GM12878 (cell line): ENCODE results near the gene PLEKHM2. TPM values are rescaled to one million over a fixed set of nuclear protein-coding genes. Genes with fewer than 3 reads are reported as not detected.

Experiments
- ATAC-seq: fragments of 200-7000 bp; cut with Tn5 transposase; 3 replicates; pipeline ENCODE4 v1.9.1; 2020; ENCODE audit warnings: mild to moderate bottlenecking, moderate library complexity
- BruUV-seq: library from RNA; stranded (reverse); fragments of 400-500 nt; replicated peaks from 2 replicates; lab custom pipeline; 2021; lab: Mats Ljungman, UMichigan
- CTCF ChIA-PET: fragments of 300-600 bp; sonication (Branson Sonifier 250); formaldehyde crosslinking; extraction: SDS; loops from one replicate; lab custom pipeline; 2021; ENCODE audit warnings: inconsistent platforms; lab: Yijun Ruan, JAX
- POLR2A ChIA-PET: fragments of 350-600 bp; formaldehyde crosslinking; extraction: SDS; loops from one replicate; lab custom pipeline; 2021; ENCODE audit warnings: inconsistent platforms; lab: Charles Lee
- RAD21 ChIA-PET: fragments of 300-600 bp; sonication (Branson Sonifier 250); formaldehyde crosslinking; loops from one replicate; lab custom pipeline; 2023; ENCODE audit warnings: antibody characterized with exemption; ENCODE audit not compliant: unreplicated experiment; lab: Charles Lee
- SMC1A ChIA-PET: fragments of 300-600 bp; sonication (Branson Sonifier 250); formaldehyde crosslinking; loops from one replicate; lab custom pipeline; 2023; ENCODE audit not compliant: unreplicated experiment, uncharacterized antibody; lab: Charles Lee
- DNase-seq: peaks from one replicate; pipeline ENCODE4 v3.0.0-alpha.2; 2011; ENCODE audit warnings: low read depth, low spot score
- FAIRE-seq: peaks from 3 replicates; lab custom pipeline; 2011; peaks lifted over from hg19 to GRCh38; lab: Jason Lieb, UNC
- H2AFZ ChIP-seq: 2 replicates; pipeline ENCODE4 v1.6.0; 2011; ENCODE audit warnings: low read depth, low read length, control low read depth; ENCODE audit not compliant: control insufficient read depth
- H3K27ac ChIP-seq: 2 replicates; pipeline ENCODE4 v1.5.1; 2011; ENCODE audit warnings: control low read depth; ENCODE audit not compliant: control insufficient read depth, insufficient read depth
- H3K27me3 ChIP-seq, 2 experiments: replicated peaks in 1 of 2; 2 replicates each; pipeline versions ENCODE4 v1.6.0 to v1.6.1; 2011; ENCODE audit warnings: low read length in 1 of 2; ENCODE audit not compliant: control insufficient read depth in 2 of 2, insufficient read depth in 2 of 2
- H3K36me3 ChIP-seq, 2 experiments: 2 replicates each; pipeline ENCODE4 v1.5.1; 2011; ENCODE audit warnings: low read length in 1 of 2; ENCODE audit not compliant: control insufficient read depth in 2 of 2, insufficient read depth in 2 of 2
- H3K4me1 ChIP-seq: 2 replicates; pipeline ENCODE4 v1.6.1; 2011; ENCODE audit warnings: mild to moderate bottlenecking, low read length, moderate library complexity, mixed read lengths; ENCODE audit not compliant: control insufficient read depth, insufficient read depth
- H3K4me2 ChIP-seq: 2 replicates; pipeline ENCODE4 v1.6.0; 2011; ENCODE audit warnings: control low read depth; ENCODE audit not compliant: control insufficient read depth, insufficient read depth
- H3K4me3 ChIP-seq: fragments of 200-600 bp; sonication (generic); 2 replicates; pipeline ENCODE4 v1.5.1; 2016
- H3K79me2 ChIP-seq: 2 replicates; pipeline ENCODE4 v1.6.0; 2011; ENCODE audit warnings: low read length; ENCODE audit not compliant: control insufficient read depth, insufficient read depth
- H3K9ac ChIP-seq: 2 replicates; pipeline ENCODE4 v1.8.0; 2011; ENCODE audit warnings: low read length, control low read depth, mixed read lengths; ENCODE audit not compliant: control insufficient read depth, insufficient read depth
- H3K9me3 ChIP-seq: replicated peaks from 3 replicates; pipeline ENCODE4 v1.5.1; 2011; ENCODE audit warnings: mild to moderate bottlenecking, low read length; ENCODE audit not compliant: control insufficient read depth, insufficient read depth
- H4K20me1 ChIP-seq: 2 replicates; pipeline ENCODE4 v1.6.0; 2011; ENCODE audit not compliant: control insufficient read depth, insufficient read depth
- ATF7 ChIP-seq: fragments of 450-650 bp; IDR thresholded peaks from 2 replicates; pipeline ENCODE4 v1.6.1; 2016; ENCODE audit warnings: low read depth, mild to moderate bottlenecking
- CBFB ChIP-seq: IDR thresholded peaks from 2 replicates; pipeline ENCODE4 v1.6.1; 2016; ENCODE audit warnings: antibody characterized with exemption, low read depth
- CBX3 ChIP-seq: fragments of 200-600 bp; sonication (generic); IDR thresholded peaks from 2 replicates; pipeline ENCODE4 v1.6.1; 2016; ENCODE audit warnings: low read depth, borderline replicate concordance
- CHD1 ChIP-seq: IDR thresholded peaks from 2 replicates; pipeline ENCODE4 v1.6.1; 2012; ENCODE audit warnings: low read depth, low read length, improper control_type of control experiment
- SRF ChIP-seq, 2 experiments: IDR thresholded peaks; 2 replicates each; pipeline ENCODE4 v1.6.1; 2011; ENCODE audit warnings: low read depth in 2 of 2, low read length in 2 of 2, mild to moderate bottlenecking in 1 of 2, moderate library complexity in 1 of 2
- WRNIP1 ChIP-seq: IDR thresholded peaks from 2 replicates; pipeline ENCODE4 v1.6.1; 2011; ENCODE audit warnings: low read depth, low read length, improper control_type of control experiment, borderline replicate concordance
- WGBS: methylation state at CpG from one replicate; pipeline ENCODE4 v1.1.6; 2016; ENCODE audit warnings: low lambda C conversion rate; ENCODE audit not compliant: insufficient replicate concordance, insufficient coverage; ENCODE audit errors: missing lambda C conversion rate; 5-methylcytosine and 5-hydroxymethylcytosine counted together
- in situ Hi-C: fragments of 300-500 bp; cut with MboI; formaldehyde crosslinking; loops from 9 replicates; pipeline ENCODE4 v1.14.3; 2018; ENCODE audit warnings: mixed read lengths
- intact Hi-C: fragments of 100-400 bp; cut with micrococcal nuclease; formaldehyde crosslinking; loops from one replicate; pipeline ENCODE4 v1.14.2; 2022; ENCODE audit not compliant: unreplicated experiment
- polyA plus RNA-seq, 11 experiments: library from polyadenylated mRNA; depleted of rRNA in 4 of 11; unstranded in 6 of 11; stranded (reverse) in 5 of 11; fragments of >200 nt; fragmentation: Nextera tagmentation in 4 of 11; fragmentation: Illumina TruSeq in 1 of 11; extraction: Ambion mirVana in 4 of 11; extraction: Trizol in 1 of 11; gene quantifications; 1 replicate in 1 of 11; 2 replicates in 10 of 11; pipeline versions ENCODE4 v1.2.1 to v1.2.3, GENCODE V29; 2011 to 2016; ENCODE audit warnings: inconsistent platforms in 2 of 11, missing spikeins in 2 of 11, low read depth in 1 of 11
- total RNA-seq, 4 experiments: library from RNA; depleted of rRNA in 3 of 4; stranded (reverse); fragments of >200 nt in 3 of 4; fragmentation: Illumina TruSeq in 1 of 4; extraction: Trizol in 1 of 4; gene quantifications; 2 replicates each; pipeline versions ENCODE4 v1.2.1 to v1.2.3, GENCODE V29; 2013 to 2021
- TF ChIP-seq, protein P1 (sequence below): fragments of 150-350 bp; IDR thresholded peaks from 2 replicates; pipeline ENCODE4 v1.6.1; 2014; ENCODE audit warnings: mild to moderate bottlenecking, low read depth, low read length
- TF ChIP-seq, protein P2 (sequence below): fragments of 450-650 bp; IDR thresholded peaks from 2 replicates; pipeline ENCODE4 v1.6.1; 2017; ENCODE audit warnings: mild to moderate bottlenecking
- TF ChIP-seq, protein P3 (sequence below): fragments of 450-650 bp; IDR thresholded peaks from 2 replicates; pipeline ENCODE4 v1.6.1; 2017; ENCODE audit warnings: low read depth, mild to moderate bottlenecking, moderate library complexity
- TF ChIP-seq, protein P4 (sequence below): IDR thresholded peaks from 2 replicates; pipeline ENCODE4 v1.6.1; 2011; ENCODE audit warnings: low read depth, low read length, improper control_type of control experiment, borderline replicate concordance

Gene PLEKHM2
- total and polyA plus RNA-seq, 10 of the 15 experiments (the other 5 are each of a cell fraction or from before 2014, with no cell fraction given): 0.37 to 55.2 (median 19.3) TPM

DNA sequence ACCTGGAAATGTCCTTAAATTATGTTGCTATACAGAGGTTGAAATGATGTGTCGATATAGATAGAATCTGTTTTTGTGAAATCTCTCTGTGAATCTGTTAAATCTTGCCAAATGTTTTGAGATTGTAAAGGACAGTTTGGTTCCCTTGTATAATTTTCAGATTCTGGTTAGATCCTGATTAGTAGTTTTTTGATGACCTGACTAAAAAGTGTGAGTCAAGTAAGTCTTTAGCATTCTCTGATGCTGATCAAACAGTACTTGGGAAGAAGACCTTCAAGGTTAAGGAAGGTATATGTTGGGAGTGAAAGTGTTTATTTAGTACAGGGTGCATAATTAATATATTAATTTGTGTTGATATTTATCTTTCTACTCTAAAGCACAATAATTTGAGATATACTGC is 34.2 kb upstream of the PLEKHM2 start:
- H3K9me3 ChIP-seq: no peaks in the 10 kb centered on the region
- WGBS: 95% methylated on average over 1 of the region's 1 CpG
- ChIA-PET SMC1A (interaction anchor here (0.8 kb wide), 1 partner anchor 47 kb away, joined by 3 read pairs; no protein-coding TSS in a partner anchor), RAD21 (no interaction called here), CTCF (no interaction called here), POLR2A (interaction anchor here (1.1 kb wide), 1 partner anchor 21 kb away, joined by 6 read pairs; no protein-coding TSS in a partner anchor)
- BruUV-seq: no TSS peak
- DNase-seq: no peak
- in situ Hi-C loops: no loop called here
- H3K4me1 ChIP-seq: no peaks in the 10 kb centered on the region
- intact Hi-C loops: no loop called here
- H3K4me2 ChIP-seq: no peak overlapping the region
- no peak overlapping the region for H3K27ac ChIP-seq
- TF ChIP-seq, protein P1, sequence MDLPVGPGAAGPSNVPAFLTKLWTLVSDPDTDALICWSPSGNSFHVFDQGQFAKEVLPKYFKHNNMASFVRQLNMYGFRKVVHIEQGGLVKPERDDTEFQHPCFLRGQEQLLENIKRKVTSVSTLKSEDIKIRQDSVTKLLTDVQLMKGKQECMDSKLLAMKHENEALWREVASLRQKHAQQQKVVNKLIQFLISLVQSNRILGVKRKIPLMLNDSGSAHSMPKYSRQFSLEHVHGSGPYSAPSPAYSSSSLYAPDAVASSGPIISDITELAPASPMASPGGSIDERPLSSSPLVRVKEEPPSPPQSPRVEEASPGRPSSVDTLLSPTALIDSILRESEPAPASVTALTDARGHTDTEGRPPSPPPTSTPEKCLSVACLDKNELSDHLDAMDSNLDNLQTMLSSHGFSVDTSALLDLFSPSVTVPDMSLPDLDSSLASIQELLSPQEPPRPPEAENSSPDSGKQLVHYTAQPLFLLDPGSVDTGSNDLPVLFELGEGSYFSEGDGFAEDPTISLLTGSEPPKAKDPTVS: no peak
- no peak for TF ChIP-seq SRF (IDR thresholded peaks at IDR 0.05; ENCODE audit: low read depth in 2 of 2, low read length in 2 of 2)
- H2AFZ ChIP-seq: no peak overlapping the region
- no peaks in the 10 kb centered on the region; the same call in 1 of the 2 replicates for H4K20me1 ChIP-seq
- no peak for FAIRE-seq
- H3K27me3 ChIP-seq: no peaks in the 10 kb centered on the region
- H3K36me3 ChIP-seq: peaks cover 8 to 23% of the 10 kb centered on the region in 2 experiments
- H3K79me2 ChIP-seq: no peaks in the 10 kb centered on the region
- H3K4me3 ChIP-seq: no peak overlapping the region
- H3K9ac ChIP-seq: no peak overlapping the region
- ATAC-seq: no peak

DNA sequence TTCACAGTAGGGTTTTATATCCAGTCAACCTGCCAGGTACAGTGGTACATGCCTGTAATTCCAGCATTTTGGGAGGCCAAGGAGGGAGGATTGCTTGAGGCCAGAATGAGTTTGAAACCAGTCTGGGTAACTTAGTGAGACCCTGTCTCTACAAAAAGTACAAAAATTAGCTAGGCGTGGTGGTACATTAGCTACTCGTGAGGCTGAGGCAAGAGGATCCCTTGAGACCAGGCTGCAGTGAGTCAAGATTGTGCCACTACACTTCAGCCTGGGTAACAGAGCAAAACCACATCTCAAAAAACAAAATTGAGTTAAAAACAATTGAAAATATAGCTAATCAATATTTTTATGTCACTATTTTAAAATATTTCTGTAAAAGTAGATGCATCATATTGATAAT is 33.7 kb upstream of the PLEKHM2 start:
- H3K4me1 ChIP-seq: no peaks in the 10 kb centered on the region
- no peak overlapping the region for H3K27ac ChIP-seq
- FAIRE-seq (no peak), ATAC-seq (no peak), DNase-seq (no peak)
- no peak overlapping the region for H3K9ac ChIP-seq
- H2AFZ ChIP-seq: no peak overlapping the region
- CTCF ChIA-PET: no interaction called here
- H3K4me2 ChIP-seq: no peak overlapping the region
- no peaks in the 10 kb centered on the region for H3K9me3 ChIP-seq
- POLR2A ChIA-PET: interaction anchor here (1.1 kb wide), 1 partner anchor 21 kb away, joined by 6 read pairs; no protein-coding TSS in a partner anchor
- H3K27me3 ChIP-seq: no peaks in the 10 kb centered on the region
- no peaks in the 10 kb centered on the region; the same call in 1 of the 2 replicates for H4K20me1 ChIP-seq
- H3K79me2 ChIP-seq: no peaks in the 10 kb centered on the region
- SMC1A ChIA-PET: interaction anchor here (0.8 kb wide), 1 partner anchor 47 kb away, joined by 3 read pairs; no protein-coding TSS in a partner anchor
- H3K4me3 ChIP-seq: no peak overlapping the region
- intact Hi-C loops (no loop called here), in situ Hi-C loops (no loop called here)
- BruUV-seq: no TSS peak
- WGBS: 45% methylated on average over 2 of the region's 2 CpGs
- RAD21 ChIA-PET: no interaction called here
- H3K36me3 ChIP-seq: peaks cover 8 to 19% of the 10 kb centered on the region in 2 experiments
- TF ChIP-seq WRNIP1 (no peak), ATF7 (no peak), CBX3 (no peak), CBFB (no peak), CHD1 (no peak)
- TF ChIP-seq, protein P2, sequence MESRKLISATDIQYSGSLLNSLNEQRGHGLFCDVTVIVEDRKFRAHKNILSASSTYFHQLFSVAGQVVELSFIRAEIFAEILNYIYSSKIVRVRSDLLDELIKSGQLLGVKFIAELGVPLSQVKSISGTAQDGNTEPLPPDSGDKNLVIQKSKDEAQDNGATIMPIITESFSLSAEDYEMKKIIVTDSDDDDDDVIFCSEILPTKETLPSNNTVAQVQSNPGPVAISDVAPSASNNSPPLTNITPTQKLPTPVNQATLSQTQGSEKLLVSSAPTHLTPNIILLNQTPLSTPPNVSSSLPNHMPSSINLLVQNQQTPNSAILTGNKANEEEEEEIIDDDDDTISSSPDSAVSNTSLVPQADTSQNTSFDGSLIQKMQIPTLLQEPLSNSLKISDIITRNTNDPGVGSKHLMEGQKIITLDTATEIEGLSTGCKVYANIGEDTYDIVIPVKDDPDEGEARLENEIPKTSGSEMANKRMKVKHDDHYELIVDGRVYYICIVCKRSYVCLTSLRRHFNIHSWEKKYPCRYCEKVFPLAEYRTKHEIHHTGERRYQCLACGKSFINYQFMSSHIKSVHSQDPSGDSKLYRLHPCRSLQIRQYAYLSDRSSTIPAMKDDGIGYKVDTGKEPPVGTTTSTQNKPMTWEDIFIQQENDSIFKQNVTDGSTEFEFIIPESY: no peak
- TF ChIP-seq, protein P3, sequence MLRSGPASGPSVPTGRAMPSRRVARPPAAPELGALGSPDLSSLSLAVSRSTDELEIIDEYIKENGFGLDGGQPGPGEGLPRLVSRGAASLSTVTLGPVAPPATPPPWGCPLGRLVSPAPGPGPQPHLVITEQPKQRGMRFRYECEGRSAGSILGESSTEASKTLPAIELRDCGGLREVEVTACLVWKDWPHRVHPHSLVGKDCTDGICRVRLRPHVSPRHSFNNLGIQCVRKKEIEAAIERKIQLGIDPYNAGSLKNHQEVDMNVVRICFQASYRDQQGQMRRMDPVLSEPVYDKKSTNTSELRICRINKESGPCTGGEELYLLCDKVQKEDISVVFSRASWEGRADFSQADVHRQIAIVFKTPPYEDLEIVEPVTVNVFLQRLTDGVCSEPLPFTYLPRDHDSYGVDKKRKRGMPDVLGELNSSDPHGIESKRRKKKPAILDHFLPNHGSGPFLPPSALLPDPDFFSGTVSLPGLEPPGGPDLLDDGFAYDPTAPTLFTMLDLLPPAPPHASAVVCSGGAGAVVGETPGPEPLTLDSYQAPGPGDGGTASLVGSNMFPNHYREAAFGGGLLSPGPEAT: no peak
- TF ChIP-seq, protein P4, sequence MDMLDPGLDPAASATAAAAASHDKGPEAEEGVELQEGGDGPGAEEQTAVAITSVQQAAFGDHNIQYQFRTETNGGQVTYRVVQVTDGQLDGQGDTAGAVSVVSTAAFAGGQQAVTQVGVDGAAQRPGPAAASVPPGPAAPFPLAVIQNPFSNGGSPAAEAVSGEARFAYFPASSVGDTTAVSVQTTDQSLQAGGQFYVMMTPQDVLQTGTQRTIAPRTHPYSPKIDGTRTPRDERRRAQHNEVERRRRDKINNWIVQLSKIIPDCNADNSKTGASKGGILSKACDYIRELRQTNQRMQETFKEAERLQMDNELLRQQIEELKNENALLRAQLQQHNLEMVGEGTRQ: no peak
